A549 treated with AZD2906 at 1 μM for 4 hours (cell line): ENCODE measurements around the gene IL18BP. TPM values are rescaled to one million over a fixed set of nuclear protein-coding genes. Genes with fewer than 3 reads are reported as not detected.

Source experiments
- total RNA-seq: library from RNA; stranded (reverse); fragments of 200-300 nt; extraction: Qiagen RNA extraction; gene quantifications from 5 replicates; pipeline ENCODE4 v1.2.3, GENCODE V29; 2022

IL18BP gene
- 2.2 to 2.9 TPM (median 2.8 TPM) in 5 replicates for total RNA-seq

GRCh38 chr11:71998649-71999310 lies at the start of gene IL18BP:
TSS of gene IL18BP (plus strand) at chr11:71998909. CDS start at chr11:71999985, 1,076 bp downstream.

Other genes starting within 250 kb of the IL18BP start
- gene DEFB108B, start 165.7 kb upstream of the IL18BP start, total RNA-seq = not detected in 5 replicates
- gene DEFB131B, start 120.5 kb upstream of the IL18BP start, total RNA-seq = not detected in 5 replicates
- 3.1 to 3.6 TPM (median 3.2 TPM) in 5 replicates for gene XNDC1N, start 70.3 kb upstream of the IL18BP start, total RNA-seq
- gene RNF121, start 69.9 kb upstream of the IL18BP start, total RNA-seq = 42.4 to 45.8 TPM (median 45.4 TPM) in 5 replicates
- 58.7 to 69.7 TPM (median 62.4 TPM) in 5 replicates for gene NUMA1, start 81.6 kb downstream of the IL18BP start, total RNA-seq
- gene LRRC51, start 81.9 kb downstream of the IL18BP start, total RNA-seq = 6.9 to 8.7 TPM (median 7.7 TPM) in 5 replicates
- gene LAMTOR1, start 104.4 kb downstream of the IL18BP start, total RNA-seq = 124 to 159 TPM (median 142 TPM) in 5 replicates
- not detected in 5 replicates for gene TOMT, start 107.0 kb downstream of the IL18BP start, total RNA-seq
- gene ANAPC15, start 113.8 kb downstream of the IL18BP start, total RNA-seq = 76.2 to 90.1 TPM (median 88.6 TPM) in 5 replicates
- 0.17 to 0.34 TPM (median 0.25 TPM) in 3 of 5 replicates, not detected in the others for gene FOLR3, start 136.8 kb downstream of the IL18BP start, total RNA-seq
- gene FOLR1, start 193.2 kb downstream of the IL18BP start, total RNA-seq = 0.06 to 0.21 TPM (median 0.09 TPM) in 5 replicates
- not detected in 5 replicates for gene FOLR2, start 217.9 kb downstream of the IL18BP start, total RNA-seq
- 52.9 to 78.0 TPM (median 63.8 TPM) in 5 replicates for gene INPPL1, start 225.9 kb downstream of the IL18BP start, total RNA-seq
- gene PHOX2A, start 245.3 kb downstream of the IL18BP start, total RNA-seq = not detected in 5 replicates